ENCODE data around the gene FAM124A. TPM values are rescaled to one million over a fixed set of nuclear protein-coding genes. Genes with fewer than 3 reads are reported as not detected.

The FAM124A gene
- total RNA-seq, 2 experiments from 2014 or later: 0.44 TPM; not detected in 1

DNA sequence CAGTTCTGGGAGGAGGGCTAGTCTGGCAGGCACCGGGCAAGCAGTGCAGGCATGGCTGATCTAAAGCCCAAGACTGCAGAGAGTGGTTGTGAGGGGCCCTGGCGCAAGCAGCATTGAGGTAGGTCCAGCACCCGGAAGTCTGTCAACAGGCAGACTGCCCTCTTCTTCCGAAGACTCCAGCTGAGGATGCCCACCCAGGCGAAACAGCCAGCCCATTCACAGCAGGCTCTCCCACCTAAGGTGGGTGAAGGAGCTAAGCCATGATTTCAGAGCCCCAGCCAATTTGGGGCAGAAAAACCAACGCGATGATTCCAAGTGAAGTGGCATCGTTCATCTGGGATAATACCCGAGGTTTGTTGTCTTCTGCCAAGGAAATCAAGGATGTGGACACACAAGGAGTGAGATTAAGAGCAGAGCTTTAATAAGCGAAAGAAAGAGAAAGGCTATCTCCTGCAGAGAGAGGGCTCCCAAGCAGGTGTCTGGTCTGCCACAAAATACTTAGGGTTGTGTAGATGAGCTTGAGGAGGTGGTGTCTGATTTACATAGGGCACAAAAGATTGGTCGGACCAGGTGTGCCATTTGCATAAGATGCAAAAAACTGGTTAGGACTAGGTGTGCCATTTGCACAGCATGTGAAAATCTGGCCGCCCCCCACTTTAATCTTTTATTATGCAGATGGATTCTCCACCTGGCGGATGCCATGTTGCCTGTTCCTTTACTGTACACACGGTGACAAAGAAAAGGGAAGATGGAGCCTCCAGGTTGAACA, 22.6 kb downstream of the FAM124A start:
- no peak overlapping the region for H2AFZ ChIP-seq (ENCODE audit: low read length)
- H3K27ac ChIP-seq (ENCODE audit: low read depth, low read length, poor library complexity, severe bottlenecking): no peak overlapping the region
- no peaks in the 10 kb centered on the region for H3K9me2 ChIP-seq (ENCODE audit: insufficient read depth, low read length)
- BruUV-seq (replicated peaks): no TSS peak
- POLR2A ChIA-PET: interaction anchor here (0.6 to 1.5 kb wide), 2 partner anchors 8 to 290 kb away, joined by 3 to 4 read pairs; no protein-coding TSS in a partner anchor
- H3K4me1 ChIP-seq (ENCODE audit: insufficient read depth, low read length, poor library complexity, severe bottlenecking): no peaks in the 10 kb centered on the region
- no peak for DNase-seq (ENCODE audit: low spot score)
- H3K4me2 ChIP-seq (ENCODE audit: low read length): no peak overlapping the region
- no peaks in the 10 kb centered on the region for H3K9me3 ChIP-seq (ENCODE audit: low read length)
- H3K4me3 ChIP-seq (ENCODE audit: low read depth, low read length, poor library complexity, severe bottlenecking): no peak overlapping the region
- intact Hi-C loops (cut with micrococcal nuclease; ENCODE audit: unreplicated experiment): no loop called here
- no peaks in the 10 kb centered on the region for H4K20me1 ChIP-seq (ENCODE audit: insufficient read depth, low read length)
- no peaks in the 10 kb centered on the region for H3K79me2 ChIP-seq (ENCODE audit: insufficient read depth, low read depth, low read length)
- no peaks in the 10 kb centered on the region for H3K36me3 ChIP-seq (ENCODE audit: insufficient read depth, low read length)
- CTCF ChIA-PET (ENCODE audit: unreplicated experiment): no interaction called here
- no peak for TF ChIP-seq CTCF (conservative IDR thresholded peaks at IDR 0.05; ENCODE audit: low read length)
- TF ChIP-seq EZH2phosphoT487 (IDR thresholded peaks at IDR 0.05; ENCODE audit: borderline replicate concordance, low read depth, low read length): no peak

GRCh38 chr13:51245583-51245982, 23.4 kb downstream of the FAM124A start:
- no peak overlapping the region for H3K27ac ChIP-seq (ENCODE audit: low read depth, low read length, poor library complexity, severe bottlenecking)
- intact Hi-C loops (cut with micrococcal nuclease; ENCODE audit: unreplicated experiment): no loop called here

More at GRCh38 chr13:51245583-51245982, 23.4 kb downstream of the FAM124A start:
- DNase-seq (ENCODE audit: low spot score): no peak
- POLR2A ChIA-PET: interaction anchor here (0.6 to 1.5 kb wide), 3 partner anchors 9 to 291 kb away, joined by 3 to 4 read pairs (median 4); no protein-coding TSS in a partner anchor
- no peaks in the 10 kb centered on the region for H3K4me1 ChIP-seq (ENCODE audit: insufficient read depth, low read length, poor library complexity, severe bottlenecking)
- CTCF ChIA-PET (ENCODE audit: unreplicated experiment): interaction anchor here (0.6 kb wide), 1 partner anchor 37 kb away, joined by 3 read pairs; no protein-coding TSS in a partner anchor
- no TSS peak for BruUV-seq (replicated peaks)
- no peaks in the 10 kb centered on the region for H4K20me1 ChIP-seq (ENCODE audit: insufficient read depth, low read length)
- no peaks in the 10 kb centered on the region for H3K79me2 ChIP-seq (ENCODE audit: insufficient read depth, low read depth, low read length)
- no peak overlapping the region for H3K4me2 ChIP-seq (ENCODE audit: low read length)
- H3K36me3 ChIP-seq (ENCODE audit: insufficient read depth, low read length): no peaks in the 10 kb centered on the region
- TF ChIP-seq EZH2phosphoT487 (IDR thresholded peaks at IDR 0.05; ENCODE audit: borderline replicate concordance, low read depth, low read length): no peak
- TF ChIP-seq CTCF (conservative IDR thresholded peaks at IDR 0.05; ENCODE audit: low read length): no peak
- H3K9me3 ChIP-seq (ENCODE audit: low read length): no peaks in the 10 kb centered on the region
- H3K9me2 ChIP-seq (ENCODE audit: insufficient read depth, low read length): no peaks in the 10 kb centered on the region
- H2AFZ ChIP-seq (ENCODE audit: low read length): no peak overlapping the region
- no peak overlapping the region for H3K4me3 ChIP-seq (ENCODE audit: low read depth, low read length, poor library complexity, severe bottlenecking)

All from OCI-LY7 (cell line).